ENCODE results near the gene TNNI2.

DNA sequence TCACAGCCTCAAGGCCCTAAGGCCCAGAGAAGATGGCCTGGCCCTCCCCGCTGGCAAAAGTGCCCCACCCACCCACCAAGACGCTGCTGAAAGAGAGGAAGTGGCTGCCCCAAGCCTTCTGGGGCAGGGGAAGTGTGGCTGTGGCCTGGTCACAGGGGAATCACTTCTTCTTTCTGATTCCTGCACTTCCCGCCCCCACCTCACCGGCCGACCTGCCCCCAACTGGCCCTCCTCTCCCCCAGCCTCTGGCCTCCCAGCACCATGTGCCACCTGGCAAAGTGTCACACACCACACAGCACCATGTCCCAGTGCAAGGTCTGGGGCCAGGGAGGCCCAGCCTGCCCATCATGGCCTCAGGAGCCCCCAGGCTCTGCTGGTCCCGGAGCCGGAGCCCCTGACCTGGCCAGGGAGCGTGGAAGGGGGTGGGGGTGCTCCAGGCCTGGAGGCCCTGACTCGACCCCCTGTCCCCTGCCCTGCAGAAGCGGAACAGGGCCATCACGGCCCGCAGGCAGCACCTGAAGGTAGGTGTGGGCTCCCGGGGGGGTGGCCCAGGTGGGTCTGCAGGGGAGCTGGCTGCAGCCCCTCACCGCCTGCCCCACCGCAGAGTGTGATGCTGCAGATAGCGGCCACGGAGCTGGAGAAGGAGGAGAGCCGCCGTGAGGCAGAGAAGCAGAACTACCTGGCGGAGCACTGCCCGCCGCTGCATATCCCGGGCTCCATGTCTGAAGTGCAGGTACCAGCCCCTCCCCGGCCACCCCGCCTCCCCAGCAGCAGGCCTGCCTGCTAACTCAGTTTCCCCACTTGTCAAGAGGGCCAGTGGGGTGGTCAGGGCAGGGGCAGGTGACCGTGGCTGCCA lies 1.4 kb downstream of the TNNI2 start:
- no peak for TF ChIP-seq TEAD4 (IDR thresholded peaks at IDR 0.05)
- TF ChIP-seq REST (IDR thresholded peaks at IDR 0.05; ENCODE audit: low read depth) = no peak
- no peak for TF ChIP-seq TAF1 (IDR thresholded peaks at IDR 0.05; ENCODE audit: low read depth)
- TF ChIP-seq USF1 (IDR thresholded peaks at IDR 0.05) = no peak
- TF ChIP-seq YY1 (IDR thresholded peaks at IDR 0.05; ENCODE audit: low read depth) = no peak
- TF ChIP-seq EP300 (IDR thresholded peaks at IDR 0.05; ENCODE audit: borderline replicate concordance) = no peak
- TF ChIP-seq, protein P1, sequence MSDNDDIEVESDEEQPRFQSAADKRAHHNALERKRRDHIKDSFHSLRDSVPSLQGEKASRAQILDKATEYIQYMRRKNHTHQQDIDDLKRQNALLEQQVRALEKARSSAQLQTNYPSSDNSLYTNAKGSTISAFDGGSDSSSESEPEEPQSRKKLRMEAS (IDR thresholded peaks at IDR 0.05) = no peak
- TF ChIP-seq TCF12 (IDR thresholded peaks at IDR 0.05; ENCODE audit: low read depth) = no peak
- no peak for TF ChIP-seq CEBPB (IDR thresholded peaks at IDR 0.05)
- TF ChIP-seq EGR1 (IDR thresholded peaks at IDR 0.05) = no peak
- no peak for TF ChIP-seq RAD21 (IDR thresholded peaks at IDR 0.05; ENCODE audit: low read depth)
- TF ChIP-seq FOXM1 (IDR thresholded peaks at IDR 0.05; ENCODE audit: borderline replicate concordance, low read depth) = no peak
- TF ChIP-seq CREB1 (IDR thresholded peaks at IDR 0.05; ENCODE audit: low read depth) = no peak
